GM15510 (cell line): ENCODE results near the gene ZNF700.
A peak's percentile ranks its signal among the peaks of the same experiment; 100 is the strongest.

Experiments
- POLR2A ChIP-seq: IDR thresholded peaks from 3 replicates; pipeline ENCODE4 v1.6.1; 2011; ENCODE audit warnings: borderline replicate concordance; ENCODE audit not compliant: insufficient read length; ENCODE audit errors: extremely low read depth

ZNF700 gene

GRCh38 chr19:11942008-11942842 is 17.3 kb downstream of the ZNF700 start:
- TF ChIP-seq POLR2A: no peak

DNA sequence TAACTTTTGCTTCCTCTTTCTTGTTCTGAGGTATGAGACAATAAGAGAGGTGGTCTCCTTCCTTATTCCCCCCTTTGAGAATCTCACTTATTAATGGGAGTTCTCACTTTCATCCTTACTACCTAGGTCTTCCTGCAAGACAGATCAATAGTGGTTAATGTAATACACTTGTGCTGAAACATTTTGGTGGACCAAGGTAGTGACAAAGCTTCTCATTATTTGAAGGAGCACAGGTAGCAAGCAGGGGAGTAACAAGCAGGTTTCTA is 17.9 kb downstream of the ZNF700 start:
- TF ChIP-seq POLR2A: no peak

DNA sequence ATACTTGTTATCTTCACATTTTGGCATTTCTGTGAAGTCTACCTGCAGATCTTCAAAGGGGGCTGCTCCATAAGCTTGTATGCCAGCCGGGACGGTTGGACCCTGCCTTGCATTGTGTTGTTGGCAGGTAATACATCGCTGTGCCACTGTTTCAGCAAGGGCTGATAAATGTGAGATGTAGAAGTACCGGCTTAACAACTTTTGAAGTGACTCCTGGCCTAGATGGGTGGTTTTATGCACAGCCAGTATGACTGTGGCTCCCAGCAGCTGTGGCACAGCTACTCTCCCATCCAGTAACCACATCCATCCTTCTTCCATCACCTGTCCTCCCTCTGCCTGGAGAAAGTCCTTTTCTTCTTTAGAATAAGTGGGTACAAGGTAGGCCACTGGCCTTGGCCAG is 19.7 kb downstream of the ZNF700 start:
- no peak for TF ChIP-seq POLR2A

DNA sequence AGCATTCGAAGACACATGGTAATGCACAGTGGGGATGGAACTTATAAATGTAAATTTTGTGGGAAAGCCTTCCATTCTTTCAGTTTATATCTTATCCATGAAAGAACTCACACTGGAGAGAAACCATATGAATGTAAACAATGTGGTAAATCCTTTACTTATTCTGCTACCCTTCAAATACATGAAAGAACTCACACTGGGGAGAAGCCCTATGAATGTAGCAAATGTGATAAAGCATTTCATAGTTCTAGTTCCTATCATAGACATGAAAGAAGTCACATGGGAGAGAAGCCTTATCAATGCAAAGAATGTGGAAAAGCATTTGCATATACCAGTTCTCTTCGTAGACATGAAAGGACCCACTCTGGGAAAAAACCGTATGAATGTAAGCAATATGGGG is 23.7 kb downstream of the ZNF700 start:
- TF ChIP-seq POLR2A: no peak

DNA sequence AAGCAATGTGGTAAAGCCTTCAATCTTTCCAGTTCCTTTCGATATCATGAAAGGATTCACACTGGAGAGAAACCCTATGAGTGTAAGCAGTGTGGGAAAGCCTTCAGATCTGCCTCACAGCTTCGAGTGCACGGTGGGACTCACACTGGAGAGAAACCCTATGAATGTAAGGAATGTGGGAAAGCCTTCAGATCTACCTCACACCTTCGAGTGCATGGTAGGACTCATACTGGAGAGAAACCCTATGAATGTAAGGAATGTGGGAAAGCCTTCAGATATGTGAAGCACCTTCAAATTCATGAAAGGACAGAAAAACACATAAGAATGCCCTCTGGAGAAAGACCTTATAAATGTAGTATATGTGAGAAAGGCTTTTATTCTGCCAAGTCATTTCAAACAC is 24.3 kb downstream of the ZNF700 start:
- no peak for TF ChIP-seq POLR2A

- TF ChIP-seq POLR2A: no peak
Observed at GRCh38 chr19:11950312-11950711, 25.4 kb downstream of the ZNF700 start.

DNA sequence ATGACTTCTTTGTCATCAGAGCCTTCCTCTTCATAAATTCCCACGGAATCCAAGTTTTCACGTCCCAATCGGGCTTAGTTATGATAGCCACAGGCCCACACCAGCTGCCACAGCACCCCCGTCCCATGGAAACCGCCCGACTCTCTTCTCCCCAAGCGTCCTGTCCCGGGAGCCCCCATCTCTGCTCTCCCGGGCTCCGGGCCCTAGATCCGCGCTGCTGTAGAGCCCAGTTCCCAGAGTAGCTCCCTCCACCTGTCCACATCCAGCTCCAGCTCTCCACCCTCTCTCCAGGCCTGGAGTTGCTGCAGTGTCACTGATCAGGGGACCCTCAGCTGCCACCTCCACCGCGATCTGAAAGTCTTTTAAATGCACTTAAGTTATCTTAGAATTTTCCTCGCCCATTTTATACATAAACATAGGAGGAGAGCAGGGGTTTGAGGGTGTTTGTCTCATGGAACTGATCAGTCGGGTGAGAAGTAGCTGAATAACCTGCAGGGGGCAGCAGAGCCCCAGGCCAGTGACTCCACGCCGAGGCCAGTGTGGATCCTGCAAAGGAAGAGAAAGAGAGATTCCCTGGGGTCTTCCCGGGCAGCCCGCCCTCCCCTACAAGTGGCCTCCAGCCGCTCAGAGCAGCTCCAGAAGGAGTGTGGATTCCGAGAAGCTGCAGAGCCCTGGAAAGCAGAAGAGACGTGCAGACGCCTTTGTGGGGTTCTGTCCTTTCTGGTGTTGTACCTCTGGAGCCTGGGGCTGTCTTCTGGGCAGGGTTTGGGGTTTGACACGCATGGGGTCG is 38.9 kb downstream of the ZNF700 start:
- TF ChIP-seq POLR2A: no peak

- no peak for TF ChIP-seq POLR2A
Observed at GRCh38 chr19:11964496-11964857, 39.6 kb downstream of the ZNF700 start.

DNA sequence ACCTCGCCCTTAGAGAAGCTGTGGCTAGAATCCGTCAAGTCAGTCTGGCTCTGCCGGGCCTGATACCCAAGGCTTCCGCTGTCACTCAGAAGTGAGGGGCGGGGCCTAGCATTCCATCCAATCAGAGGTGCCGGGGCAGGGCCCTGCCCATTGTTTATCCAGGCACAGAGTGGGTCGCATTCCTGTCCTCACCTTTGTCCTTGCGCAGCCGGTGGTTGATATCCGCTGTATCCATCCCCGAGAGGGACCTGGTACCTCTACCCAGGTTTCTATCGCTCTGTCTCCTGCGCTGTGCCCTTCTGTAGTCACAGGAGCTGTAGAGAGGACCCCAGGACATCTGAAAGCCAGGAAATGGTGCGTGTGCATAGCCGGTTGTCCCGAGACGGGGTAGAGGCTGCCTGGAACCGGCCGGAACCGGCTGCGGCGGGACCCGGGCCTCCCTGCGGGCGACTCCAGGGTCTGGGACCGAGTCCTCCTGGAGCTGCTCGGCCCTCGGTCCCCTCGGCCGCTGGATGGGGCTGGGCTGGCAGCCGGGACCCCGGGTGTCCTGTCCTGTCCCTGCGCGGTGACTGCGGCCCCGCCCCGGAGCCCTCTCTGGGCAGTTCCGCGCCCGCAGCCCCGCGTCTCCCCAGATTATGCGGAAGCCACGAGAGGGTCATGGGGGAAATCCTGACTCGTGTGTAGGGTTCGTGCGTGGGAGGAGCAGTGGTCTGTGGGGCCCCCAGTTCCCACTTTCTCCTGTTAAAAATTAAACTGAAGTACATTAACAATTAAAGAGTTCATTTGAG is 40.1 kb downstream of the ZNF700 start, which contains the start of gene ZNF763:
Gene ZNF763, plus strand, starts transcription at position 183 of the 788 bp plus-strand sequence. Its CDS starts 169 bp downstream, at position 352.
- TF ChIP-seq POLR2A: peak; percentile 59

DNA sequence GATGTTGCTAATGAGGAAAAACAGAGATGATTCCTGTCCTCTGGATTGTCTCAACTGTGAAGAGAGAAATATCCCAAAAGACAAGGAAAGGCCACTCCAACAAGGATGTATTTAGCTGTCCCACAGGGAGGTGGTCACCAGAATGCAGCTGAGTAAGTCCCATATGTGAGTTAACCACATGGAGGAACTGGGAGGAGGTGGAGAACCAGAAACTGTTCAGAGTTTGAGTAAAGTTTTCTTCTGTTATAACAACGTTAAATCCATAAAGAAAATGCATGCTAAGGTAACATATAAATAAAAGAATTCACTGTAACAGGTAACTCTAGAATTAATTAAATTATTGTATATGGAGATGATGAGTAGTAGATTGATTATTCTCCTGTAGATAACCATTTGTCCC is 45.3 kb downstream of the ZNF700 start:
- TF ChIP-seq POLR2A: no peak

DNA sequence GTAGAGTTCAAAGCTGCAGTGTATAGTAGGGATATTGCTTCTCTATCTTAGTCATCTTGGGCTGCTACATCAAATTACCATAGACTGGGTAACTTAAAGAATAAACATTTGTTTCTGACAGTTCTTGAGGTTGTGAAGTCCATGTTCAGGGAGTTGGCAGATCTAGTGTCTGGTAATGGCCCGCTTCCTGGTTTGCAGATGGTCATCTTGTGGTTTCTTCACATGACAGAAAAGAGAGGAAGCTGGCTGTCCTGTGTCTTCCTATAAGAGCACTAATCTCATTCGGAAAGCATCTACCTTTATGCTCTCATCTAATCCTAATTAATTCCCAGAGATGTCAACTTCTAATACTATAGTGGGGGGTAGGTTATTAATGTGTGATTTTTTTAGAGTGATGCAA is 46.1 kb downstream of the ZNF700 start:
- TF ChIP-seq POLR2A: no peak

DNA sequence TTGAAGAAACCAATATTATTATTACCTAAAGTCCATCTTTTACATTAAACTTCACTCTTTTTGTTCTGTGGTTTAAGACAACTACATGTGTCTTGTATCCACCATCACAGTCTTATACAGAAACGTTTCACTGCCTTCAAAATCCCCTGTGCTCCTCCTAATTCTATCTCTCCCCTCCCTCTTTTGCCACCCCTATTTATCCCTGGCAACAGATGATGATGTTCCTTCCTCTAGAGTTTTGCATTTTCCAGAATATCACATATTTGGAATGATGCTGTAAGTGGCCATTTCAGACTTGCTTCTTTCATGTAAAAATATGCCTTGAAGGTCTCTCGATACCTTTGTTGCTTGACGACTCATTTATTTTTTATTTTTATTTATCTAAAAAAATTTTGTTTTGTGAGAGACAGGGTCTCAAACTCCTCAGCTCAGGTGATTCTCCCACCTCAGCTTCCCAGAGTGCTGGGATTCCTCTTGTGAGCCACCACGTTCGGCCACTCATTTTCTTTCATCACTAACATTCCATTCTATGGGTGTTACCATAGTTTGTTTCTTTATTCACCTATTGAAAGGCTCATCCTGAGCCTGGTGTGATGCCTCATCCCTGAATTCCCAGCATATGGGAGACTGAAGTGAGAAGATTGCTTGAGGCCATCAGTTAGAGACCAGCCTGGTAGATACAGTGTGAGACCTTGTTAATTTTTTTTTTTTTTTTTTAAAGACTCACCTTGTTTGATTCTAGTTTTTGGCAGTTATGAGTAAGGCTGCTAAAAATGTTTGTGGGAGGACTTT is 48.3 kb downstream of the ZNF700 start:
- TF ChIP-seq POLR2A: no peak

GRCh38 chr19:11978492-11979100 is 53.7 kb downstream of the ZNF700 start:
- TF ChIP-seq POLR2A: no peak

DNA sequence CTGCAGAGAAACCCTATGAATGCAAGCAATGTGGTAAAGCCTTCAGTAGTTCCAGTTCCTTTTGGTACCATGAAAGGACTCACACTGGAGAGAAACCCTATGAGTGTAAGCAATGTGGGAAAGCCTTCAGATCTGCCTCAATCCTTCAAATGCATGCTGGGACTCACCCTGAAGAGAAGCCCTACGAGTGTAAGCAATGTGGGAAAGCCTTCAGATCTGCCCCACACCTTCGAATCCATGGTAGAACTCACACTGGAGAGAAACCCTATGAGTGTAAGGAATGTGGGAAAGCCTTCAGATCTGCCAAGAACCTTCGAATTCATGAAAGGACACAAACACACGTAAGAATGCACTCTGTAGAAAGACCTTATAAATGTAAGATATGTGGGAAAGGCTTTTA is 54.6 kb downstream of the ZNF700 start:
- no peak for TF ChIP-seq POLR2A
